ENCODE data around the gene SP4. TPM values are rescaled to one million over a fixed set of nuclear protein-coding genes. Genes with fewer than 3 reads are reported as not detected.
A peak's percentile ranks its signal among the peaks of the same experiment; 100 is the strongest.

SP4 gene
- total and polyA plus RNA-seq, 9 donors, result 4.2 to 8.3 (median 6.3) TPM

DNA sequence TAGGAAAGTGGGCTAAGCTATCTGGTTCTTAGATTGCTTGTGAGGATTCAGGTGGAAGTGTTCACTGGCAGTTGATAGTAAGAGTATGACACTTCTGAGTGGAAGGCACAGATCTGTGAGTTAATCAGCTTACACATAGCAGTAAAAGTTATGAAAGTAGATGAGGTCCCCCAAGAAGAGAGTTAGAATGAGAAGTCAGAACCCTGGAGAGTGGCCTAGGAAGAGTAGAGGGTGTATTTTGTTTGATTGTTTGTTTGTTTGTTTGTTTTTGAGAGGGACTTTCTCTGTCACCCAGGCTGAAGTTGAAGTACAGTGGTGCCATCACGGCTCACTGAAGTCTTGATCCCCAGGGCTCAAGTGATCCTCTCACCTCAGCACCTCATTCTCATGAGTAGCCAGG lies 44.1 kb downstream of the SP4 start:
- WGBS (ENCODE audit: insufficient coverage), result 80% methylated on average over 1 of the region's 1 CpG
- H3K27ac ChIP-seq (ENCODE audit: low read length), result no peak overlapping the region
- no peaks in the 10 kb centered on the region for H3K27me3 ChIP-seq (ENCODE audit: control insufficient read depth, insufficient read depth, low read length)
- no peak overlapping the region for H3K4me3 ChIP-seq (ENCODE audit: low read length)
- DNase-seq, result no peak
- H3K36me3 ChIP-seq (ENCODE audit: control insufficient read depth, insufficient read depth, low read length), result no peaks in the 10 kb centered on the region
- no peaks in the 10 kb centered on the region for H3K4me1 ChIP-seq (ENCODE audit: control insufficient read depth, insufficient read depth, low read length)
- no peaks in the 10 kb centered on the region for H3K9me3 ChIP-seq (replicated peaks; ENCODE audit: control insufficient read depth, low read depth, low read length)

DNA sequence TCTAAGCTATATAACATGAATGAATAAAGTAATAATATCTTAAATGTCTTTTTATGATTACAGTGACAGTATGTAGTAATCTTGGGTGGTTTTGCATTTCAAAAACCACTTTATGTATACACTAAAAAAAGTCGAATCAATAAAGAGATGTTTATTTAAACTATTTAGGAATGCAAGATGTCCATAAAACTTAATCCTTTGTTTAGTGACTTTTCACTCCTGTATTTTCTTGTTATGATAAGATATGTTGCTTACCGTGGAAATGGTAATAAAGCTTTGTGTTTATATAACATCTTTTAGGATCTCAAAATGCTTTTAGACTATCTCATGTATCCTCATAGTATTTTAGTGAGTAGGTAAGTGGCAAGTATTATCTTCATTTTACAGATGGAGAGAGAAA lies 48.5 kb downstream of the SP4 start:
- H3K36me3 ChIP-seq (ENCODE audit: control insufficient read depth, insufficient read depth, low read length), result no peaks in the 10 kb centered on the region
- H3K27ac ChIP-seq (ENCODE audit: low read length), result no peak overlapping the region
- H3K27me3 ChIP-seq (ENCODE audit: control insufficient read depth, insufficient read depth, low read length), result no peaks in the 10 kb centered on the region
- no peak overlapping the region for H3K4me3 ChIP-seq (ENCODE audit: low read length)
- no peaks in the 10 kb centered on the region for H3K4me1 ChIP-seq (ENCODE audit: control insufficient read depth, insufficient read depth, low read length)
- H3K9me3 ChIP-seq (replicated peaks; ENCODE audit: control insufficient read depth, low read depth, low read length), result no peaks in the 10 kb centered on the region
- no CpG with 5 or more reads among the region's 2 CpGs for WGBS (ENCODE audit: insufficient coverage)
- no peak for DNase-seq

DNA sequence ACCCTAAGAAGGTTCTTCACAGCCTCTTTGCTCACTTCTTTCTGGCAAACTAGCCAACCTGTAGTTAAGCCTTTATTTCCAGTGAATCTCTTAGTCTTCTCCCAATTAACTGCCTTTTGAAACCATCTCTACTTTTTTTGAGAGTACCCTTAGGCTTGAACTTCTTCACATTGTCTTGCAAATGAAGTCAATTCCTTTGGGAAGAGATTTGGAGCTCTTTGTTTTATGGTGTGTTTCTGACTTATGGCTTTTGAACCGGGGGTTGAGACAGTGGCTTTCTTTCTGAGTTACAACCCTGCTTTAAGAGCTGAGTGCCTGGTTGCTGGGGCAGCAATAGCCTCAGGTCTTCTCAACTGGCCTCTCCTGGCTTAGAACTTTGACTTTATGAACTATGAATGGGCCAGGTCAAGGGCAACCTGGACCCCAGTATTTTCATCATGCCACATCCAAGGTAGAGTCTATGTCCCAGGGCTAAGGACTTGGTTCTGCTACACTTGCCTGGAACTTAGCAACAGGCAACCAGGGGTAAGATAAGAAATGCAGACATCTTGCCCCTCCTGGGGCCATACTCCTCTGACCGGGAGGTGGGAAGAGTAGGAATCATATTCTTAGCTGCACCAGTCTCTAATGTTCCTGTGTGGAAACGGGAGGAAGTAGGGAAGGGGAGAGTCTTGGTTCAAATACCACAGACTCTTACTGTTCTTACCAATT lies 53.0 kb downstream of the SP4 start:
- Histone ChIP-seq H3K27me3 (ENCODE audit: control insufficient read depth, insufficient read depth, low read length) (no peaks in the 10 kb centered on the region), H3K27ac (ENCODE audit: low read length) (no peak overlapping the region), H3K9me3 (replicated peaks; ENCODE audit: control insufficient read depth, low read depth, low read length) (no peaks in the 10 kb centered on the region), H3K4me3 (ENCODE audit: low read length) (no peak overlapping the region), H3K4me1 (ENCODE audit: control insufficient read depth, insufficient read depth, low read length) (no peaks in the 10 kb centered on the region), H3K36me3 (ENCODE audit: control insufficient read depth, insufficient read depth, low read length) (no peaks in the 10 kb centered on the region)
- 33% methylated on average over 1 of the region's 3 CpGs for WGBS (ENCODE audit: insufficient coverage)
- no peak for DNase-seq

DNA sequence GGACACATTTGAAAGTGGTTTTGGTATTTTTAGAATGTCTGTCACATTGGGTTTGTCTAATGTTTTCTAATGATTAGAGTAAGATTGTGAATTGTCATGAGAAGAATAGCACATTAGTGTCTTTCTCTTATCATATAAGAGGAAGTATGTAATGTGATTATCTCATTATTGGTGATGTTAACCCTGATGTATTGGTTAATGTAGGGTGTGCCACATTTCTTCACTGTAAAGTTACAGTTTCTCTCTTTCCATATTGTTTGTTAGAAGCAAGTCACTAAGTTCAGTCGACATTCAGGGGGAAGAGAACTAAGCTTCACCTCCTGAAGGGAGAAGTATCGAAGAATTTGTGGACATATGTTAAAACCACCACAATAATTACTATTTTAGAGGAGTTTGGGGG lies 58.6 kb downstream of the SP4 start:
- Histone ChIP-seq H3K9me3 (replicated peaks; ENCODE audit: control insufficient read depth, low read depth, low read length) (peaks cover 3% of the 10 kb centered on the region), H3K4me3 (ENCODE audit: low read length) (no peak overlapping the region), H3K36me3 (ENCODE audit: control insufficient read depth, insufficient read depth, low read length) (no peaks in the 10 kb centered on the region), H3K4me1 (ENCODE audit: control insufficient read depth, insufficient read depth, low read length) (no peaks in the 10 kb centered on the region), H3K27ac (ENCODE audit: low read length) (no peak overlapping the region), H3K27me3 (ENCODE audit: control insufficient read depth, insufficient read depth, low read length) (no peaks in the 10 kb centered on the region)
- no peak for DNase-seq
- no CpG with 5 or more reads among the region's 2 CpGs for WGBS (ENCODE audit: insufficient coverage)

DNA sequence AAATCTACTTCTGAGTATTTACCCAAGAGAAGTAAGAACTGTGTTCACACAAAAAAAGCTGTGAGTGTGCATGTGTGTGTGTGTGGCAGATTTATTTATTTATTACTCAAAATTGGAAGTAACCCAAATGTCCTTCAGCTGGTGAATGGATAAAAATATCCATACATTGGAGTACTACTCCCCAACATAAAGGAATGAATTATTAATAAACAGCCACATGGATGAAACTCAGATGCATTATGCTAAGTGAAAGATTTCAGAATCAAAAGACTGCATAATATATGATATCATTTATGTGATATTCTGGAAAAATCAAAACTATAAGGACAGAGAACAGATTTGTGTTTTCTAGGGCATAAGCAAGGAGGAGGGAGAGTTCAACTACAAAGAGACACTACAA lies 67.8 kb downstream of the SP4 start:
- Histone ChIP-seq H3K4me1 (ENCODE audit: control insufficient read depth, insufficient read depth, low read length) (no peaks in the 10 kb centered on the region), H3K9me3 (replicated peaks; ENCODE audit: control insufficient read depth, low read depth, low read length) (peaks cover 35% of the 10 kb centered on the region), H3K27me3 (ENCODE audit: control insufficient read depth, insufficient read depth, low read length) (no peaks in the 10 kb centered on the region), H3K4me3 (ENCODE audit: low read length) (no peak overlapping the region), H3K27ac (ENCODE audit: low read length) (no peak overlapping the region), H3K36me3 (ENCODE audit: control insufficient read depth, insufficient read depth, low read length) (no peaks in the 10 kb centered on the region)
- DNase-seq, result no peak

DNA sequence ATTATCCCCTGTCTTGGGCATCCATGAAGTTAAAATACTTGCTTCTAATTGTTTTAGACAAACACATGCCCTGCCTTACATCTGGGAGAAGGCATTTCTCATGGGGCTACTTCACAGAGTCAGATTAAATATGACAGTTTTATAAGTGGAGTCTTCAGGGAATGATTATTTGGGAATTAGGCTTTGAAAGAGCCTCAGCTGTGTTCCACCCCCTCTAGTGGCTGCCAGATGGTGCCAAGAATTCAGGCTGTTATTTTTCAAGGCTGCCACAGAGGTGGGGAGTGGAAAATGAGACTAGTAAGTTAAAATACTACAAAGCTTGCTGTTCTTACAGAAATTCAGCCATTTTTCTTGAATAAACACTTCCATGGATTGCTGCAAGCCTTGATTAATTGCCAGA lies 69.2 kb downstream of the SP4 start:
- Histone ChIP-seq H3K4me1 (ENCODE audit: control insufficient read depth, insufficient read depth, low read length) (no peaks in the 10 kb centered on the region), H3K9me3 (replicated peaks; ENCODE audit: control insufficient read depth, low read depth, low read length) (peaks cover 32% of the 10 kb centered on the region), H3K27ac (ENCODE audit: low read length) (no peak overlapping the region), H3K4me3 (ENCODE audit: low read length) (no peak overlapping the region), H3K36me3 (ENCODE audit: control insufficient read depth, insufficient read depth, low read length) (no peaks in the 10 kb centered on the region), H3K27me3 (ENCODE audit: control insufficient read depth, insufficient read depth, low read length) (no peaks in the 10 kb centered on the region)
- DNase-seq, result no peak

DNA sequence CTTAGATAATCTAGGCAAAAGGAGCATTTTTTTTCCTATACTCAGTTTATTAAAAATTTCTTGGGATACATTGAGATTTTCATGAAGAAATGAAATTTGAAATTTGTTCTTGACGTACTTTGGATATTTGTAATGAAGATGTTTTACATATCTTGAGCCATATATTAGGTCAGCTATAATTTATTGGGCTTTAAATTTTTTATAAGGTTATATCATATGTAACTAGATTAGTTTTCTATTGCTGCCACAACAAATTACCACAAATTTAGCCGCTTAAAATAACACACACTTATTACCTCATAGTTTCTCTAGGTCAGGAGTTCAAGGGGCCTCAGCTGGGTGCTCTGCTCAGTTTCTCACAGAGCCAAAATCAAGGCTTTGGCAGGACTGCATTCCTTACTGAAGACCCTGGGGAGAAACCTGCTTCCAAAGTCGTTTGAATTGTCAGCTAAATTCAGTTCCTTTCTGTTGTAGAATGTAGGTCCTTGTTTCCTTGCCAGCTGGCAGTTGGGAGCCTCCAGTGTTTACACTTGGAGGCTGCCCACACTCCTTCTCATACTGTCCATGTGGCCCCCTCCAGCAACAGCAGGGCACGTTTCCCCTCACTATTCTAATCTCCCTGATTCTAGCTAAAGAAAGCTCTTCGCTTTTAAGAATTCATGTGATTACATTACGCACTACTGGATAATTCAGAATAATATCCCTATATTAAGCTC lies 72.4 kb downstream of the SP4 start:
- no peak overlapping the region for H3K4me3 ChIP-seq (ENCODE audit: low read length)
- H3K27me3 ChIP-seq (ENCODE audit: control insufficient read depth, insufficient read depth, low read length), result no peaks in the 10 kb centered on the region
- peak; percentile 25 for DNase-seq
- H3K27ac ChIP-seq (ENCODE audit: low read length), result no peak overlapping the region
- 76% methylated on average over 3 of the region's 6 CpGs for WGBS (ENCODE audit: insufficient coverage)
- H3K36me3 ChIP-seq (ENCODE audit: control insufficient read depth, insufficient read depth, low read length), result no peaks in the 10 kb centered on the region
- H3K9me3 ChIP-seq (replicated peaks; ENCODE audit: control insufficient read depth, low read depth, low read length), result peaks cover 17% of the 10 kb centered on the region
- no peaks in the 10 kb centered on the region for H3K4me1 ChIP-seq (ENCODE audit: control insufficient read depth, insufficient read depth, low read length)

DNA sequence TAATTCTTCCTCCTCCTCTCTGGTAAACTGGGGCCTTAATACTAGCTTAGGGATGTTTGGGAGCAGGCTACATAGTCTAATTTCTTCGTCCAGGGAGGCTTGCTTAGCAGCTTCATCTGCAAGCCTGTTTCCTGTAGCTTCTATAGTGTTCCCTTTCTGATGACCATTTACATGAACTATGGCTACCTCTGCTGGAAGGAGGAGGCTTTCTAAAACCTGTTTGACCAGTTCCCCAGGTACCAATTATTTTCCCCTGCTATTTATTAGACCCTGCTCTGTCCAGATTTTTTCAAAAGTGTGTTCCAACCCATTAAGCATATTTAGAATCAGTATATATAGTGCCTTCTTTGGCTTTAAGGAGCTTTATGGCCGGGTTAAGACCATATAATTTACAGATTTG lies 76.1 kb downstream of the SP4 start:
- Histone ChIP-seq H3K4me1 (ENCODE audit: control insufficient read depth, insufficient read depth, low read length) (no peaks in the 10 kb centered on the region), H3K9me3 (replicated peaks; ENCODE audit: control insufficient read depth, low read depth, low read length) (peaks cover 15% of the 10 kb centered on the region), H3K4me3 (ENCODE audit: low read length) (no peak overlapping the region), H3K36me3 (ENCODE audit: control insufficient read depth, insufficient read depth, low read length) (peaks cover 6% of the 10 kb centered on the region), H3K27me3 (ENCODE audit: control insufficient read depth, insufficient read depth, low read length) (no peaks in the 10 kb centered on the region), H3K27ac (ENCODE audit: low read length) (no peak overlapping the region)
- no peak for DNase-seq
- no CpG with 5 or more reads among the region's 2 CpGs for WGBS (ENCODE audit: insufficient coverage)

DNA sequence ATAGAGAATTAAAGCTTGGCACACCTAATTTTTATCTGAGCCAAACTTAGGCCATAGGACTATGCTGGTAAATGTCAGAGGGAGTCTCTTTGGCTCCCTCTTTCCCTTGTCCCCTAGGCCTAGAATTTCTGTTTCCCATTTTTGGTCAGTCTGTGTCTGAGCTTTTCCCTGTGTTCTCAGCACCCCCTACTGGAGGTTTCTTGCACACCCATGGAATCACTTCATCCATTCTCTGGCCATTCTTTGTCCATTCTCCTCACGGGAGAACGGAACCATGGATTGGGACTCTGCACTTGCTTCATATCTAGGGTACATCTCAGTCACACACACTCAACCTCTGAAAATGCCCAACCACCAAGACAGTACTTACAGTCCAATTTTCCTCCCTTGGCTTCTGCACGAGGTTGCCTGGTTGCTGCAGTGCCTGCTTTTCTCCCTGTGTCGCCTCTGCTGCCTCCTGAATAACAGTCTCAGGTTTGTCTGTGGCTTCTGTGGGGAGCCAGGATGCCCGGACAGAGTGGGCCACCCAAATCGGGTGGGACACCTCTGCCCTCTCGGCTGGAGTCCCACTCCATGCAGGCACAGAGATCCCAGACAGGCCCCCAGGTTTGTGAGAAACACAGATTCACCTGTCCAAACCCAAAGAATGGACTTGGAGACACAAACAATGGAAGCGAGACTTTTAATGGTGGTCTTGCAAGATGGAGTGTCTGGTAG lies 79.9 kb downstream of the SP4 start:
- Histone ChIP-seq H3K27ac (ENCODE audit: low read length) (no peak overlapping the region), H3K27me3 (ENCODE audit: control insufficient read depth, insufficient read depth, low read length) (no peaks in the 10 kb centered on the region), H3K36me3 (ENCODE audit: control insufficient read depth, insufficient read depth, low read length) (peaks cover 10% of the 10 kb centered on the region), H3K9me3 (replicated peaks; ENCODE audit: control insufficient read depth, low read depth, low read length) (peaks cover 7% of the 10 kb centered on the region), H3K4me1 (ENCODE audit: control insufficient read depth, insufficient read depth, low read length) (no peaks in the 10 kb centered on the region), H3K4me3 (ENCODE audit: low read length) (no peak overlapping the region)
- WGBS (ENCODE audit: insufficient coverage), result 89% methylated on average over 5 of the region's 8 CpGs
- peak; percentile 10 for DNase-seq

DNA sequence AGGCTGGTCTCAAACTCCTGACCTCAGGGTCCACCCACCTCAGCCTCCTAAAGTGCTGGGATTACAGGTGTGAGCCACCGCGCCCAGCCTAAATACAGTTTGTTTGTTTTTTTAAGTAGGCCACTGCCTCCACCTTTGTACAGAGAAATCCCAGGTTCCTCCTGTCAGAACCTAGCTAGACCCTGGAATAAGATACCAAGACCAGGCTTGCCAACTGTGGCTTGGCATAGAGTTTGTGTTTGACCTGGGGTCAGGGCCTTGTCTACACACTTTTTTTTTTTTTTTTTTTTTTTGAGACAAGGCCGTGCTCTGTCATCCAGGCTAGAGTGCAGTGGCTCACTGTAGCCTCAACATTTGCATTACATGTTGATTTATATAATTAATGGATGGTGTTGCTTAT lies 80.7 kb downstream of the SP4 start:
- no peaks in the 10 kb centered on the region for H3K27me3 ChIP-seq (ENCODE audit: control insufficient read depth, insufficient read depth, low read length)
- H3K9me3 ChIP-seq (replicated peaks; ENCODE audit: control insufficient read depth, low read depth, low read length), result peaks cover 7% of the 10 kb centered on the region
- peaks cover 10% of the 10 kb centered on the region for H3K36me3 ChIP-seq (ENCODE audit: control insufficient read depth, insufficient read depth, low read length)
- no CpG with 5 or more reads among the region's 3 CpGs for WGBS (ENCODE audit: insufficient coverage)
- no peak overlapping the region for H3K4me3 ChIP-seq (ENCODE audit: low read length)
- H3K4me1 ChIP-seq (ENCODE audit: control insufficient read depth, insufficient read depth, low read length), result no peaks in the 10 kb centered on the region
- H3K27ac ChIP-seq (ENCODE audit: low read length), result no peak overlapping the region
- no peak for DNase-seq
